NCI-H748 (cell line): Measurements from ENCODE around the gene FAM120AOS.
A peak's percentile ranks its signal among the peaks of the same experiment; 100 is the strongest.

Experiments used
- DNase-seq: peaks from one replicate; lab custom pipeline; 2025; ENCODE audit not compliant: unreplicated experiment; lab: John Stamatoyannopoulos, UW

FAM120AOS gene

GRCh38 chr9:93453047-93453914 is at the start of gene FAM120AOS:
Gene FAM120AOS (minus strand): TSS chr9:93453581. CDS start chr9:93452709, 872 bp downstream.
- peak; percentile 94 for DNase-seq

GRCh38 chr9:93501406-93501805 is 48.0 kb upstream of the FAM120AOS start:
- no peak for DNase-seq

GRCh38 chr9:93500571-93501298 is 47.4 kb upstream of the FAM120AOS start:
- no peak for DNase-seq

DNA sequence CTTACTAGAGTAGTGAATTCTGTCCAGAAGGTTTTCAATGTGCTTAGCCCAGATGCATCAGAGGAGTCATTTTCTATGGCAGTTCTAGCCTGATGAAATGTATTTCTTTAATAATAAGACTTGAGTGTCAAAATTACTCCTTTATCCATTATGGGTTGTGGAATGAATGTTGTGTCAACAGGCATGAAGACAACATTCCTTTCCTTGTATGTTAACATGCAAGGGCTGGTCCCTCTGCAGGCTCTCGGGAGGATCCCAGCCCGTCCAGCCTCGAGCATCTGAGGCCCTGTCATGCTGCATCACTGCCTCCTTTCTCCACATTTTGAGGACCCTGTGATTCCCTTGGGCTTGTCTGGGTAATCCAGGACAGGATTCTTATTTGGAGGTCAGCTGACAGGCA is 42.9 kb upstream of the FAM120AOS start:
- no peak for DNase-seq

DNA sequence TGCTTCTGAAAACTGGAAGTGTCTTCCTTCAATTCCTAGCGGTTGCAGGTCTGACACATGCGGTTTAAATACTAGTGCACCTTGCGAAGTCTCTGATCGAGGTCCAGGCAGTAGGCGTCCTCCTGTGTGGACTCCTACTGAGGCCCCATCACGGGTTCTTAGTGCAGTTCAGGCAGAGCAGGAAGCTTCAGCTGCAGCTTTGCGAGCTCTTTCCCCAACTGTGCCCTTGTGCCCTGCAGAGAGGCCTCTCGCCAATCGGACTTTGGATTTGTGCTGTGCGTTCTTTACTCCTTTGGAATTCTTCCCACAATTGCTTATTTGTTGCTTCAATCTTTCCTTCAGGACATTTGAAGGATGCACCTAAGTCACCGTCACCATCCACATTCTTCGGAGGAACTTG is 40.6 kb upstream of the FAM120AOS start:
- no peak for DNase-seq

- no peak for DNase-seq
Observed at GRCh38 chr9:93492327-93492726, 38.9 kb upstream of the FAM120AOS start.

DNA sequence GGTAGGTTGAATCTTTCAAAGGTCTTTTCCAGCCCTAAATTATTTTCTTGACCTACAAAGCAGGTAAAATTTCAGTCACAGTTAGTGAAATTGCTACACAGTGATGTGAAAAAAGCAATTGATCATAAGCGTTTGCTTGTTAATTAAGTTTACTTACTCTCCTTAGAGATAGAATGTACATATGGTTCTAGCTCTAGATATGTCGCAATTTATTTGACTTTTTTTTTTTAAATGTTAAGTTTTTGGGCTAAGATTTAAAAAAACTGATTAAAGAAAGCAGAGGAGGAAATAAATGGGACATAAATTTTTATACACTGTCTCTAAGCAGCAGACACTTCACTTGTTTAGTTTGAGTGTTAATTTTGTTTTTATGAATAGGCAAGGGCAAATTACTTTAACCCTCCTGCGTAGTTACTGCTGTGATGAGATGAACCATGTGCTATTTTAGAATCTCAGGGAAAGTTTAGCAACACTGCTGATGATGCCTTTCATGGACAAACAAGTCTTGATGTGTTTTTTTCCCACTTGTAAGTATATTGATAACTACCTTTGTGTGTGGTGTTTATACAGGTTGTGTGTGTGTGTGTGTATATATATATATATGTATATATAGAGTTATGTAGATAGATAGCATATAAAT is 38.3 kb upstream of the FAM120AOS start:
- no peak for DNase-seq

DNA sequence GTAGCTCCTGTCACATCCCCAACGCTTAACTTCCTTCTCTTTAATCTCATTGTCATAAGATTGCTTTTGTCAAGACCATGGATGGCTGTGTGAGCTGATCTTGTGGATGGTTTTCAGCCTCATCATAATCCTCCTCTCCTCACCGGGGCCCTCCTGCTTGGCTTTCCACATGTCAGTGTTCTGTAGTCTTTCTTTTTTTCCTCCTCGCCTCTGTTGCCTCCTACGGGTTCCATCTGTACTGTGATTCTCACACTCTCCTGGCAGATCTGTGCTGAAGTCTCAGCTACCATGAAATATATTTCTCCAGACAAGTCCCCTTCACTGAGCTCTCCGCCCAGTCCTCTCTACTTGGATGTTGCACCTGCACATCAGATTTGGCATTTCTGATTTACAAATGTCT is 34.9 kb upstream of the FAM120AOS start:
- no peak for DNase-seq

- no peak for DNase-seq
Observed at GRCh38 chr9:93486268-93486667, 32.9 kb upstream of the FAM120AOS start.

- no peak for DNase-seq
Observed at GRCh38 chr9:93483497-93483896, 30.1 kb upstream of the FAM120AOS start.

DNA sequence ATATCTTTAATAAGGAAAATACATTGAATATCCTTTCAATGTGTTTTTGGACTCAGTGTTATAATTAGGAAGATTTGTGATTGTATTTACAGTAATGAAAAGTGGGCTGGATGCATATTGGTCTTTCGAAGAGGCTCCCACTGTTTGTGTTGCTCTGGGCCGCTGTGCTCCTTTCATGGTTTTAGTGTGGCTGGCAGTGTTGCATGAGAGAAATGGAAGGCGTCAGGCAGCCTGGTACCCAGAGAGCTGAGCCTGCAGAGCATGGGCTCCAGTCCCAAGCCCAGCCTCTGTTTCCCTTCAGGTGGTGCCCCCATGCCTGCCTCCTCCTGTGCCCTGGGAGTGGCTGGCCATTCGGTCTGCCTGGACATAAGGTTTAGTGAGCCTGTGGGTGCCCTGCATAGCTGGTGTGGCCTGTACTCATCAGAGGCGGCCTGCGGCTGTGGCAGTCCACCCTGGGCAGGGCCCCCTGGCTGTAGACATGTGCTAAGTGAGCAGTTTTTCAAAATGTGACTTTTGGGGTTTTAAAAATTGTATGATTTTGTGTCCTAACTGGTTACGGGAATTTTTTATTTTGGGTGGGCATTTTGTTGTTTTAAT is 27.4 kb upstream of the FAM120AOS start:
- no peak for DNase-seq

DNA sequence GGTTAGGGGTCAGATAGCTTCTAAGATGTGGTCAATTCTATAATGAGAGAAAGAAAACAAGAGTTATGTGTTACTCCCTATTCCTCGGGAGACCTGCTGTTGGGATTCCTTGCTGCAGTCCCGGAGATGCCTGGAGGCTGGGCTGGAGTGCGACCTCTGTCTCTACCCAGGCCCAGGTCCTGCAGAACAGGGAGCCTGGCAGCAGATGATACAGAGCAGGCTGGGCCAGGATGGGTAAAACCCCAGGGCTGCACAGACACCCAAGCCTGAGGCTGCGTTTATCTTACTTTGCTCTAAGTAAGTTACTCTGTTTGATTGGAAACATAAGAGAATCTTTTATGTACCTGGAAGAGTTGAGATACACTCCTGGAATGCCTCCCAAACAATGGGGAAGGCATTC is 26.9 kb upstream of the FAM120AOS start:
- DNase-seq = no peak

- DNase-seq = no peak
Observed at GRCh38 chr9:93479726-93480125, 26.3 kb upstream of the FAM120AOS start.

GRCh38 chr9:93477397-93477796 is 24.0 kb upstream of the FAM120AOS start:
- no peak for DNase-seq

DNA sequence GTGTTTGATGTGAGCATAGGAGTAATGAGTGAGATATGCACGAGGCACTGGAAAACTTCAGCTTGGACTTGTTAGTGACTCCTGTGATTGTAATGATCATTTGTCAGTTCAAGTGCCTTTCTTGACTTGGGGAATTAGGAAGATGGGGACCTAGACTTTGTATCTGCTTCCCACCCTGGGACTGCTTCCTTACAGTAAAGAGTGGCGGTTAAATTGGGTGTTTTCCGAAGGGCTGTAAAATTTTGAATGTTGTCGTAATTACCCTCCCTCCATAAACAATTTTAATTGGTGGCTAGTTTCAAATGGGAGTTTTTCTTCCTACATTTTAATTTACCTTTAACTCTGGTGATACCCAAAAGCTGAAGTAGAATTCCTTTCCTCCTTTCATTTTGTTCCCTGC is 23.5 kb upstream of the FAM120AOS start:
- no peak for DNase-seq

- no peak for DNase-seq
Observed at GRCh38 chr9:93475856-93476255, 22.5 kb upstream of the FAM120AOS start.

DNA sequence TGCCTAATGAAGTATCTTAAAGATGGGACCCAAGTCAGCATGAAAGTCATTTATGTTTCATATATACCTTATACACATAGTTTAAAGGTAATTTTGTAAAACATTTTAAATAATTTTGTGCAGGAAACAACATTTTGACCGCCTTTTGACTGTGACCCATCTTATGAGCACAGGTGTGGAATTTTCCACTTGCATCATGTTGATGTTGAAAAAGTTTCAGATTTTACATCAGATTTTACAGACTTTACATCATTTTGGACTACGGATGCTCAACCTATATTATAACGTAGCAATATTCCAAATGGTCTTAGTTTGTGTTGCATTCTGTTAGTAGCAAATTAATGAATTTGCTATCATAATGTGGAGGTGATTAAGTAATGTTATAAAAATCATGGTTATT is 21.7 kb upstream of the FAM120AOS start:
- DNase-seq = no peak

DNA sequence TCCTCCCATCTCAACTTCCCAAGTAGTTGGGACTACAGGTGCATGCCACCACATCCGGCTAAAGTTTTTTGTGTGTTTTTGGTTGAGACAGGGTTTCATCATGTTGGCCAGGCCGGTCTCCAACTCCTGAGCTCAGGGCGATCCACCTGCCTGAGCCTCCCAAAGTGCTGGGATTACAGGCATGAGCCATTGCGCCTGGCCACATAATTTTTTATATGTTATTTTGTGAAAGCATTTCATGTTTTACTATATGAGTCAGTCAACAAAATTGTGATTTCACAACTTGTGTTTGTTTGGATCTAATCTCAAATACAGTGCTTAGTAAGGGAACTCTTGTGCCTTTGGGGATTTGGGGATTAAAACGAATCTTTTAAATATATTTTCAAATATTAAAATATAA is 20.0 kb upstream of the FAM120AOS start:
- no peak for DNase-seq

DNA sequence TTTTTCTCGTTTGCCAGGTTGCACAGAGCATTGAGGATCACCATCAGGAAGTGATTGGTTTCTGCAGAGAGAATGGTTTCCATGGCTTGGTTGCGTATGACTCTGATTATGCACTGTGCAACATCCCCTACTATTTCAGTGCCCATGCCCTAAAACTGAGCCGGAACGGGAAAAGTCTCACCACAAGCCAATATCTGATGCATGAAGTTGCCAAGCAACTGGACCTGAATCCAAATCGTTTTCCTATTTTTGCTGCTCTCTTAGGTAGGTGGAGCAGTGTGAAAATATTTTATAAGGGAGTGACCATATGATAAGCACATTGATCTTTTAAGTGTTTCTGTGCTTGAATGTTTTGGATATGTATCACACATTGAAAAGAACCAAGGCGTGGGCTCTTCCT is 17.7 kb upstream of the FAM120AOS start:
- no peak for DNase-seq

- DNase-seq = no peak
Observed at GRCh38 chr9:93470391-93470790, 17.0 kb upstream of the FAM120AOS start.

GRCh38 chr9:93468763-93469456 is 15.5 kb upstream of the FAM120AOS start:
- peak; percentile 31 for DNase-seq
